ENCODE results near the gene MAP3K20. TPM values are rescaled to one million over a fixed set of nuclear protein-coding genes. Genes with fewer than 3 reads are reported as not detected.
A peak's percentile ranks its signal among the peaks of the same experiment; 100 is the strongest.
"Not testable (repeated sequence)": the region's sequence is repeated elsewhere in the genome, so short reads cannot be mapped to it uniquely, and the experiment has no call there.

MAP3K20 gene
- total and polyA plus RNA-seq, 5 donors = 86.3 to 327 (median 269) TPM

DNA sequence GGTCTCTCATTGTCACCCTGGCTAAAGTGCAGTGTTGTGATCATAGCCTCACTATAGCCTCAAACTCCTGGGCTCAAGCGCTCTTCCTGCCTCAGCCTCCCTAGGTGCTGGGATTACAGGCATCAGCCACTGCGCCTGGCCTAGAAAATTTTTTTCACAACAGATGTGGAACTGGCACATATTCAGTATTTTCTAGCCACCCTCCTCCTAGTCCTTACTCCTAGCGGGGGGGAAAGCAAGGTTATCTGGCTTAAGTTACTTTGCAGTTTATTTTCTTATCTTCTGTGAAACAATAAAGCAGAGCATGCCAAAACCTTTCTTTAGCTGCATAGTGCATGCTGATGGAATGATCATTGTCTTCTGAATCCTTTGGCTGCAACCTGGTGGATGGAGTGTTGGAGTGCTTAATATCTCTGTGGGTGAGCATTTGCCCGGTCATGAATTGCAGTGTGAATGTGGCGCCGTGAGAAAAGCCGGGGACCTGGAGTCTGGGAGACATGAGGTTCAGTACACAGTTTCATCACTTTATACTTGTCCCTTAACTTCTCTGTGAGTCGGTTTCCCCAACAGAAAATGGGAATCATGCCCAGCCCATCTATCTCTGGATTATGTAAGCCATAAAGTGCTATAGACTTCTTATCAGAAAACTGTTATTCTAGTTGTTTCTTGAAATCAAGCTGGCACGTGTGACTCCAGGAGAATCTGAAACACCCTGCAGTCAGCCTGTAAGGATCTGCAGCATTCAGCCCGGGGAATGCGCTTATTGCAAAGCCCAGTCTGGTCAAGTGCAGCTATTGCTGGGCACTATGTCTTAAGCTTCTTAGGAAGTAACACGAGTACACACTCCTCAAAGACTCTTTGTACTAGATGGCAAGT, 38.2 kb upstream of the MAP3K20 start:
- Histone ChIP-seq H3K4me1 (ENCODE audit: control insufficient read depth, insufficient read depth, low read length) (peaks cover 5% of the 10 kb centered on the region), H3K4me3 (ENCODE audit: low read length) (no peak overlapping the region), H3K27me3 (ENCODE audit: control insufficient read depth, insufficient read depth) (no peaks in the 10 kb centered on the region), H3K9me3 (ENCODE audit: control insufficient read depth, low read length) (no peaks in the 10 kb centered on the region), H3K27ac (ENCODE audit: low read length) (peak overlapping the region; percentile 53)
- intact Hi-C loops (cut with DNase I) = loop anchor here in 1 of 4 donors (5.0 kb wide), 1 partner anchor 40 kb away; the partner anchor contains the start of gene MAP3K20
- 28% methylated on average over 12 of the region's 12 CpGs for WGBS
- peak; percentile 28 to 82 (median 60) for DNase-seq
- ATAC-seq = peak; percentile 75 to 91

DNA sequence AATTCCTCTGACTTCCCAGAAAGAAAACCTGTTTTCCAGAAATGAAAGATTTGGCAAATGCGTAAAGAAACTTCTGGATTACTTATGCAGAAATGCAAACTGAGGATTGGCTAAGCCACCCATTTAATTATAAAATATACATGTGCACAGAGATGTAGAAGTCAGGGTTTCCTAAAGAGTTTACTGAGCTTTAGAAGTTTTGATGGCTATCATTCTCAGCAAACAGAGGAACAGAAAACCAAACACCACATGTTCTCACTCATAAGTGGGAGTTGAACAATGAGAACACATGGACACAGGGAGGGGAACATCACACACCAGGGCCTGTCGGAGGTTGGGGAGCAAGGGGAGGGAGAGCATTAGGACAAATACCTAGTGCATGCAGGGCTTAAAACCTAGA, 37.4 kb upstream of the MAP3K20 start:
- intact Hi-C loops (cut with DNase I) = loop anchor here in 1 of 4 donors (5.0 kb wide), 1 partner anchor 39 kb away; the partner anchor contains the start of gene MAP3K20

DNA sequence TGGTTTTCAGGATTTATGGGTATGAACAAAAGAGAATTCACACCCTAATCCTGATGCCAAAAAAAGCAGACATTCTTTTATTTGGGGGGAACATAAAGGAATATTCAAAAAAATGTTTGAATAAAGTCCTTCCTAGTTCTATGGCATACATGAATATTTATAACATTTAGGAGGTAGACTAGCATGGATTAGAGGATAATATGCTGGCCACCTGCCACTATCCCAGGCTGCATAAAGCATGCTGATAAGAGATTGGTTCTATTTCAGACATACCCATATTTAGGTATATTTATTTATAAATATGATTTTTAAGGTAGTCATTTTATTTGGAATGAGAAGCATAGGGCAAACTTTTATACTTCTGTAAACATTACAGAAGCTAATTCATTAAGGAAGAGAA, 34.9 kb upstream of the MAP3K20 start:
- intact Hi-C loops (cut with DNase I) = no loop called here
- Histone ChIP-seq H3K4me3 (ENCODE audit: low read length) (no peak overlapping the region), H3K9me3 (ENCODE audit: control insufficient read depth, low read length) (no peaks in the 10 kb centered on the region), H3K27ac (ENCODE audit: low read length) (no peak overlapping the region), H3K27me3 (ENCODE audit: control insufficient read depth, insufficient read depth) (no peaks in the 10 kb centered on the region), H3K4me1 (ENCODE audit: control insufficient read depth, insufficient read depth, low read length) (peaks cover 5% of the 10 kb centered on the region)
- DNase-seq (no peak), ATAC-seq (no peak)

More for the DNA sequence above, 37.4 kb upstream of the MAP3K20 start:
- H3K27ac ChIP-seq (ENCODE audit: low read length); H3K27me3 ChIP-seq (ENCODE audit: control insufficient read depth, insufficient read depth); ATAC-seq; H3K4me1 ChIP-seq (ENCODE audit: control insufficient read depth, insufficient read depth, low read length); H3K9me3 ChIP-seq (ENCODE audit: control insufficient read depth, low read length); H3K4me3 ChIP-seq (ENCODE audit: low read length); DNase-seq: not testable (repeated sequence)
- 78% methylated on average over 2 of the region's 2 CpGs for WGBS

DNA sequence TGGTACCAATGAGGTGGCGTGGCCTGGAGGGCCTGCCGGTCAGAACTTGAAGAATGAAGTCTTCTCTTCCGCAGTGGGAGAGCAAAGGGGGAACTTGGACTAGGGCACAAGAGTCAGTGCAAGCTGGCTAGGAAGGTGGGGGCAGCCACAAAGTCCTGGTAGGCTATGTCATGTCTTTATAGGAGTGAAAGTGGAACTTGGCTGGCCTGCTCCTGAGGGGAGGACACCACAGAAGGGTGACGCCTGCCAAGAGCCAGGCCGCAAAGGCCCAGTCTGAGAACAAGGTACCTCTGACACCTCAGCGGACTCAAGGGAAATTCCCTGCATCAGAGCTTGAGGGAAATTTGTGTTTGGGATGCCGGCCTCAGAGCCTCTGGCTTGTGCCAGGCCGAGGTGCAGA, 32.2 kb upstream of the MAP3K20 start:
- Histone ChIP-seq H3K4me3 (ENCODE audit: low read length) (no peak overlapping the region), H3K27ac (ENCODE audit: low read length) (peak overlapping the region; percentile 48), H3K9me3 (ENCODE audit: control insufficient read depth, low read length) (no peaks in the 10 kb centered on the region), H3K27me3 (ENCODE audit: control insufficient read depth, insufficient read depth) (no peaks in the 10 kb centered on the region), H3K4me1 (ENCODE audit: control insufficient read depth, insufficient read depth, low read length) (peaks cover 2% of the 10 kb centered on the region)
- 80% methylated on average over 8 of the region's 8 CpGs for WGBS
- DNase-seq (peak; percentile 28 to 76 (median 73)), ATAC-seq (peak; percentile 73 to 74)
- intact Hi-C loops (cut with DNase I) = no loop called here

DNA sequence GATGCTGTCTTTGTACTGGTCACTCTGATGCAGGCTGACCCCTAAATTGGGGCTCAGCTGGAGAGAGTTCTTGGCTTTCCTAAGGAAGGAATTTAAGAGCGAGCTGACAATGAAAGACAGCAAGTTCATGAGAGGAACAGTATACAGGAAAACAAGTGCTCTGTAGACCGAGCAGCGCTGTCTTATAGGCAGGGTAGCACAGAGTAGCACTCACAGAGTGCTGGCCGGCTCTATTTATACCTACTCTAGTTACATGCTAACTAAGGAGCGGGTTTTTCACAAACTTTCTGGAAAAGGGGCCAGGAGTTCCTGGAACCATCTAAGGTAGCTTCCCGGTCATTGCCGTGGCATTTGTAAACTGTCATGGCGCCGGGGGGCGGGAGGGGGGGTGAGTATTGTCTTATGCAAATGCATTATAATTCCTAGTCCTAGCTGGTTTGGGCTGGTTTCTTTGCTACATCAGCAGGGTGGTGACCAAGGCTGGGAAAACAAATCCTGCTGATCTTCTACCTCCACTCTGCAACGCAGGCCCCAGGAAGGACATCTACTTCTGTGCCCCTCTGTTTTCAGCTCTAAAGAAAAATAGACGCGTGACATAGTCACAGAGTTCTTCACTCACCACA, 31.6 kb upstream of the MAP3K20 start:
- DNase-seq (no peak), ATAC-seq (no peak)
- H3K27ac ChIP-seq (ENCODE audit: low read length) = peak overlapping the region; percentile 48
- H3K4me3 ChIP-seq (ENCODE audit: low read length) = no peak overlapping the region
- no peaks in the 10 kb centered on the region for H3K9me3 ChIP-seq (ENCODE audit: control insufficient read depth, low read length)
- no peaks in the 10 kb centered on the region for H3K27me3 ChIP-seq (ENCODE audit: control insufficient read depth, insufficient read depth)
- intact Hi-C loops (cut with DNase I) = no loop called here
- WGBS = 92% methylated on average over 13 of the region's 13 CpGs
- peaks cover 2% of the 10 kb centered on the region for H3K4me1 ChIP-seq (ENCODE audit: control insufficient read depth, insufficient read depth, low read length)

DNA sequence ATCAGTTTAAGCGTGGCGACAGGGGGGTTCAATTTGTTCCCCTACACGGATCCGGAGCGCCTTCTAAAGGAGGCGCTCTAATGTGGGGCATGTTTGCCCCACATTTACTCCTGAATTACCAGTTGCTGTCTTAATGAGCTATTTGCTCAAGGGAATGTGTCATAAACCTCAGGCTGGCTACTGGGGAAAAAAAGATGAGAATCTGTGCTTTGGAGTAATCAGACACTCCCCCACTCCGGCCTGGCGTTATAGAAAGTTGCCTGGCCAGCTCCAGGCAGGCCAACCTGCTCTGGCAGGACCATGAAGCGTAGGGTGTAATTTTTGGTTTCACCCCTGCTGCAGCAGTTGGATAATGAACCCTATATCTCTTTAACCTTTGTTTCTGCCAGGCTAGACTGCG, 31.0 kb upstream of the MAP3K20 start:
- intact Hi-C loops (cut with DNase I) = no loop called here
- WGBS = 92% methylated on average over 10 of the region's 10 CpGs
- Histone ChIP-seq H3K9me3 (ENCODE audit: control insufficient read depth, low read length) (no peaks in the 10 kb centered on the region), H3K4me1 (ENCODE audit: control insufficient read depth, insufficient read depth, low read length) (peaks cover 2% of the 10 kb centered on the region), H3K4me3 (ENCODE audit: low read length) (no peak overlapping the region), H3K27ac (ENCODE audit: low read length) (no peak overlapping the region), H3K27me3 (ENCODE audit: control insufficient read depth, insufficient read depth) (no peaks in the 10 kb centered on the region)
- DNase-seq (no peak), ATAC-seq (no peak)

DNA sequence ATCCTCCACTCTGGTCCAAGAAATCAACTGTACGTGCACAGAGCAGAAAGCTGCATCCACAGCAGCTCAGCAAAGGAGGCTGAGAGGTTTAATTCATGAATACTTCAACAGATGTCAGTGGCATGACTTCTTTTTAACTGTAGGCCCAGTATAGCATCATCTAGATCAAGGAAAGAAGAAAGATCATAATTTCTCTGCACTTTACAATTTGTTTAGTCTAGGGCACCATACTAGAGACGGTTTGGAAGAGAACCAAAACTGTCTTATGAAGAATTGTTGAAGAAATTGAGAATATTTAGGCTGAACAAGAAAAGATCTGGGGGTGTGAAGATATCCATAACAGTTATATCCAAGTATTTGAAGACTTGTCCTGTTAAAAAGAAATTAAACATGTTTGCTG, 30.5 kb upstream of the MAP3K20 start:
- Histone ChIP-seq H3K27ac (ENCODE audit: low read length) (no peak overlapping the region), H3K4me3 (ENCODE audit: low read length) (no peak overlapping the region), H3K4me1 (ENCODE audit: control insufficient read depth, insufficient read depth, low read length) (peaks cover 2% of the 10 kb centered on the region), H3K27me3 (ENCODE audit: control insufficient read depth, insufficient read depth) (no peaks in the 10 kb centered on the region), H3K9me3 (ENCODE audit: control insufficient read depth, low read length) (no peaks in the 10 kb centered on the region)
- ATAC-seq = no peak
- intact Hi-C loops (cut with DNase I) = no loop called here
- no peak for DNase-seq
- WGBS = 82% methylated on average over 2 of the region's 2 CpGs

DNA sequence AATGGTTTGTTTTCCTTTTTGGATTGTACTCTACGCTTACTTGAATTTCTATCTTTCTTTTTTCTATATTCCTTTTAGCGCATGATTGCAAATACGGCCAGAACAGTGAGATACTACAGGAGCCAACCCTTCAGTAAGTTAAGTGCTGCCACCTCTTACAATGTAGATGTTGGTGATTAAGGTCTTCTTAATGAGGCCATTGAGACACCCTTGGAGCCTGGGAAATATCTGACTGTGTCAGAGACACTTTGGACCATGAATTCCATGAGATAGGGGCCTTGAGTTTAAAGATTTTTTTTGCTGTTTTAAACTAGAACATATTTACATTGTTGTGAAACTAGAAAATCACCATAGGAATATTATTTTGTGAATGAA, 27.1 kb upstream of the MAP3K20 start:
- H3K4me1 ChIP-seq (ENCODE audit: control insufficient read depth, insufficient read depth, low read length) = no peaks in the 10 kb centered on the region
- 88% methylated on average over 3 of the region's 3 CpGs for WGBS
- DNase-seq (no peak), ATAC-seq (peak; percentile 11 to 20)
- H3K27me3 ChIP-seq (ENCODE audit: control insufficient read depth, insufficient read depth) = no peaks in the 10 kb centered on the region
- H3K27ac ChIP-seq (ENCODE audit: low read length) = no peak overlapping the region
- H3K4me3 ChIP-seq (ENCODE audit: low read length) = no peak overlapping the region
- intact Hi-C loops (cut with DNase I) = no loop called here
- H3K9me3 ChIP-seq (ENCODE audit: control insufficient read depth, low read length) = no peaks in the 10 kb centered on the region

DNA sequence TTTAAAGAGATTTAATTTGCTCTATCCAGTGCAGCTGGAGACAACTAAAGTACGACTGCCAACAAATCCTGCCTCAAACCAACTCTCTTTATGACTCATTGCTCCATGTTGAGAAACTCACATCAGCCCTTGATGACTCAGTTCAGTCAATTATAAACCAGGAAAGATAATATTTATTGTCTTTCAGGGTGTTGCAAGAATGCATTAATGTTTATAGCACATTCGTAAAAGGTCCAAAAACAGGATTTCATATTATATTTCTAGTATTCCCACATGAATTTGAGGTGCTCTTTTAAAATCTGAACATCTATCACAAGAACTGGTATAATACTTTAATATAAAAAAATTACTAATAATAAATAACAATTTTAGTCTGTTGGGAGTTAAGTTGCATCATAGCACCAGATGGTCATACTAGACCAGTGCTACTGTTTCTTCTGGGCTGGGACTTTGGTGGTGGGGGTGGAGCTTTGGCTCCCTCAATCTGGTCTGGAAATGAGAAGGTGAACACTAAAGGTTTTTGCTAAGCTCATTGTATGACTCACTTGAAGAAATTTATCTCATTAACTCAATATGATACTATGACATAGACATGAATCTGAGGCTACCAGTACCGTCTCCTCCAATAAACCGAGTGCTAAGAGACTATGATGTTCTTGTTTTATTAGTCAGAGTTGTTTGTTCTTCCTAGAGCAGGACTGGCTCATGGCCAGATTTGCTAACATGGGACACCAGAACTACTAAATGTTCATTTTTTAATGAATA, 26.6 kb upstream of the MAP3K20 start:
- H3K4me1 ChIP-seq (ENCODE audit: control insufficient read depth, insufficient read depth, low read length) = no peaks in the 10 kb centered on the region
- DNase-seq = peak; percentile 63 to 84 (median 76)
- H3K4me3 ChIP-seq (ENCODE audit: low read length) = no peak overlapping the region
- H3K27ac ChIP-seq (ENCODE audit: low read length) = no peak overlapping the region
- peak; percentile 92 to 93 for ATAC-seq
- intact Hi-C loops (cut with DNase I) = no loop called here
- no peaks in the 10 kb centered on the region for H3K9me3 ChIP-seq (ENCODE audit: control insufficient read depth, low read length)
- no peaks in the 10 kb centered on the region for H3K27me3 ChIP-seq (ENCODE audit: control insufficient read depth, insufficient read depth)
- WGBS = 35% methylated on average over 4 of the region's 4 CpGs

DNA sequence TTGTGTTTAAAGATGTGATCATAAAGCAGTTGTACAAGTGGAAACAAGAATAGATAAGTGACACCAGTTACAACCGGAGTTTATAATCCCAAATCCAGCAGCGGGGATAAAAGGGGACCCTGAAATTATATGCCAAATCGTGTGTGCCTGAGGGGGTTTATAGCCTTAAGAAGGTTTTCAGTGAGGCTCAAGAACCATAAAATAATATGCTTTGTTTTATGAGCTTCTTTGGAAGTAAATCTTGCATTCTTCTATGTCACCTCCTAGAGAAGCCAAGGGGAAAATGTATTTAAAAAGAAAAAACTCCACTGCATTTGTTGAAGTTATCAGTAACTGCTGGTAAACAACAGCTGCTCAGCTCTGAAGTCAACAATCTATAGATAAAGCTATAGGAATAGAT, 25.8 kb upstream of the MAP3K20 start:
- DNase-seq (no peak), ATAC-seq (no peak)
- H3K4me3 ChIP-seq (ENCODE audit: low read length) = no peak overlapping the region
- H3K27ac ChIP-seq (ENCODE audit: low read length) = no peak overlapping the region
- WGBS = 91% methylated on average over 3 of the region's 3 CpGs
- no peaks in the 10 kb centered on the region for H3K4me1 ChIP-seq (ENCODE audit: control insufficient read depth, insufficient read depth, low read length)
- no peaks in the 10 kb centered on the region for H3K27me3 ChIP-seq (ENCODE audit: control insufficient read depth, insufficient read depth)
- intact Hi-C loops (cut with DNase I) = no loop called here
- H3K9me3 ChIP-seq (ENCODE audit: control insufficient read depth, low read length) = no peaks in the 10 kb centered on the region

DNA sequence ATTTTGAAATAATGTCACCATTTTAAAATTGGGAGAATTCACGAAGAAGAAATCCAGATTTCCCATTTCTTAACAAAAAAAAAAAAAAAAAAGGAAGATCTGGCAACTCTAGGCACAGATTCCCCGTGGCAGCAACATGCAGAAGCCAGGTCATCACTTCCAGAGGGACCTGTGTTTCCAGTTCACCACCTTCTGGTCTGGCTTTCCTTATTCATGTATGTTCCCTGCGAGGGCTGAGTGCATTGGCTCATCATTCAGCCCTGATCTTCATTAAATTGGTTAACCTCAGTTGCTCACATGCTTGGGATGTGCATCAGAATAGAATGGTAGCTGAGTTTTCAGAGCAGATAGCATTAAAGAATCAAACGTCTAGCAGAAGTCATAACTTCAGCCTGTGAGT, 25.0 kb upstream of the MAP3K20 start:
- Histone ChIP-seq H3K4me1 (ENCODE audit: control insufficient read depth, insufficient read depth, low read length) (no peaks in the 10 kb centered on the region), H3K4me3 (ENCODE audit: low read length) (no peak overlapping the region), H3K9me3 (ENCODE audit: control insufficient read depth, low read length) (no peaks in the 10 kb centered on the region), H3K27me3 (ENCODE audit: control insufficient read depth, insufficient read depth) (no peaks in the 10 kb centered on the region), H3K27ac (ENCODE audit: low read length) (no peak overlapping the region)
- DNase-seq = no peak
- intact Hi-C loops (cut with DNase I) = no loop called here
- ATAC-seq = no peak
- WGBS = 90% methylated on average over 4 of the region's 4 CpGs

All from right cardiac atrium (tissue), 5 donors.